GM11168 (cell line): ENCODE results near the gene CRLF1.

ENCODE experiments used
- in situ Hi-C: fragments of 300-500 bp; cut with MboI; formaldehyde crosslinking; loops from one replicate; pipeline ENCODE4 v1.12.0; 2022; ENCODE audit warnings: low sequenced_read_pairs; ENCODE audit not compliant: unreplicated experiment

Gene CRLF1

DNA sequence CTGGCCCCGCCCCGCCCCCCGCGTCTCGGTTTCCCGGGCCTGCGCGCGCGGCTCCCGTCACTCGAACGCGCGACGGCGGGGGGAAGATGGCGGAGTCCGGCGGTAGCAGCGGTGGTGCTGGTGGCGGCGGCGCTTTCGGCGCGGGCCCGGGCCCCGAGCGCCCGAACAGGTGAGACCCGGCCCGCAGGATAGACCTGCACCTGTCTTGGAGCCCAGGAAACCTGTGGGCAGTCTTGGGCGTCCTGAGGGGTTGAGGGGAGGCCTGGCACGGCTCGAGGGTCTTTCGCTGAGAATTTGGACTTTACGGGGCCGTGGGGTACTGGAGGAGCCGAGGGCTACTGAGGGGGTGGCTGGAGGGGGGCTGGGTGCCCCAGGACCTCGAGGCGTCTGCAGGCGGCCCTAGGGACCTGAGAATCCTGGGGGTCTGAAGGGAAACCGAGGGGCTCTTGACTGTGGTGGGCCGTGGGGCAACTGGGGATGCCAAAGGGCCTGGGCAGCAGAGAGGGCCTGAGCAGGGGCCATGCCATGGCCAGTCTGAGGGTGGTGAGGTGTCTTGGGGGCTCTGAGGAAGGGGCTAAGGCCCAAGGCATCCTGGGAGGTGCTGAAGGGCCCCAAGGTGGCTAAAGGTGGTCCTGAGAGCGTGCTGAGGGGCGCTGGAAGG is 30.5 kb upstream of the CRLF1 start, which contains the start of gene KLHL26:
KLHL26 (plus strand) TSS at position 60 of the 661 bp plus-strand sequence; CDS start at position 87, 27 bp downstream.
- in situ Hi-C loops: no loop called here

DNA sequence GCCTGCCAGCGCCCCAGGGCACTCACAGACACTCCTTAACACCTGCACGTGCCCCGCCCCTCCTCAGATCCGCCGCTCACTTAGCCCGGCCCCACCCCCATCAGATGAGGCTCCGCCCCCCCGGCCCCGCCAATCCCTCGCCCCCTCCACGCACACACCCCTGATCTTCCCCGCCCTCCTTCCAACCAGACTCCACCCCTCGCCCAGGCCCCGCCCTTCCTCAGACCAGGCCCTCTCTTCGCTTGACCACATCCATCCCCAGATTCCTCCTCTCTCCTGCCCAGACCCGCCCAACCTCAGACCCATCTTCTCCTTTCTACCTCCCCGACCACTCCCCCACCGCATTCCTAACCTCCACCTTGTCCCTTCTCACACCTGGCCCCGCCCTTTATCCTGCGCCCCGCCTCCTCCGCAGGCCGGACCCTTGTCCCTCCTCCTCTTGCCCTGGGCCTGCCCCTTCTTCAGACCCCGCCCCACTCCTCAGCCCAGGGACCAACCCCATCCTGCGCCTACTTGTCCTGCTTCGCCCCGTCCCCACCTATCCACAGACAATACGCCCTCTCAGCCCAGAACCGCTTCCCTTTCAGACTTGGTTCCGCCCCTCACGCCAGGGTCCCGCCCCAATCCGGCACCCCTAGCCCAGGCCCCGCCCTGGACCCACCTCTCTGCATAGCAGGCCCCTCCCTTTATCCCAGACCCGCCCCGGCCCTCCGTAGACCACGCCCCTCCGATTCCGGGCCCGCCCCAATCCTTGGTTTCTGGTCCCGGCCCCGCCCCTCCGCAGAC is 29.8 kb upstream of the CRLF1 start:
- in situ Hi-C loops: no loop called here

DNA sequence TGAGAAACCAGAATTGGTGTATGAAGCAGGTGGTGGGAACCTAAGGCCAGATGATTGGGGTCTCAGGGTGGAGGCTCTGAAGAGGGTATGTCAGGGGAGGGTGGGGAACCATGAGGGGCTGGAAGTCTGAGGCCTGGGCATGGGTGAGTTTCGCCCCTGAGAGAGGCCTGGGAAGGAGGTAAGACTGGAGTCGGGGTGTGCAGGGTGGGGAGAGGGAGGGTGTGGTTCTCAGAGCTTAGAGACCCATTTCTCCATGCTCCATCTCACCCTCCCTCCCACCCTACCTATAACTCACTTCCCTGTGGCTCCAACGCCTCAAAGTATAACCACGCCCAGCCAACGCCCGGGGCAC is 29.2 kb upstream of the CRLF1 start:
- in situ Hi-C loops: no loop called here

DNA sequence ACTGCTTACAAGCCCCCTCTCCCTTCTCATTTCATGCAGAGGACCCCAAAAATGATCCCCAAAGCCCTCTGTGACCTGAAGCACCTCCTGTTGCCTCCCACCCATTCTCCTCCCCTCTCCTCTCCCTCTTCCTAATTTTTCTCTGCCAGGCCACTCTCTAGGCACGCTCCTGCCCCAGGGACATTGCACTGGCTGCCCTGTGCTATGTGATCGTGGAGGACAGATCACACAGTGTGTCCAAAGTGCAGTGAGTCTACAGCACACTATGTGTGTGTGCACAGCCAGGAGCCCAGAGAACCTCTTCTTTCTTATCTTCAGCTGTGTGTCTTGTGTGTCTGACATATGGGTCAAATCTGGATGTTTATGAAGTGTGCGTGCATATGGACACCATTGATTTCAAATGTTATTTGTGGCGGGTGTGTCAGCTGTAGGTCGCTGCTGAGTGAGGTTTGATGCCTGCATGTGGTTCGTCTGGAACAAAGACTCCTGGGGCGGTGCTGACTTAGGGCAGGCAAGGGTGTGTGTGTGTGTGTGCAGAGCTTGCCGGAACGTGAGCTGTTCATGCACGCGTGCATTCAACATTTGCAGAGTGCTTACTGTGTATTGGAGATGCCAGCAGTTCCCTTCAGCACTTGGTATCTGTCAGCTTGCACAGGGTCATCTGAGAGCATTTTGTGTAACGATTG is 28.2 kb upstream of the CRLF1 start:
- in situ Hi-C loops: no loop called here

DNA sequence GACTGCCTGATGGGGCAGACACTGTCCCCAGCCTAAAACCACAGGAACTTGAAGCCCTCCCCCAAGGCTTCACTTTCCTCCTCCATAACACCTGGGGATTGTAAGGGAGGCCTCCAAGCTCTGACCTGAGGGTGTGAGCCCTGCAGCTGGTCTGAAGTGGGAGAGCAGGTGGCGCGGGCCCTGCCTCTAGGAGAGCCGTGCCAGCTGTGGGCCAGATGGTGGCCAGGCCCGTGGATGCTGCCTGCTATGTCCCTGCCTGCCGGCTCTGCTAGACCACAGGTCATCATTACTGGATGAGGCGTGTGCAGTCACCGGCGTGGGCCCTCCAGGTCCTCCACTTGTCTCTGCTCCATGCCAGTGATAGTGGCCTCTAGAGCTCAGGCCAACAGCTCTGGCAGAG is 26.7 kb upstream of the CRLF1 start:
- in situ Hi-C loops: no loop called here

DNA sequence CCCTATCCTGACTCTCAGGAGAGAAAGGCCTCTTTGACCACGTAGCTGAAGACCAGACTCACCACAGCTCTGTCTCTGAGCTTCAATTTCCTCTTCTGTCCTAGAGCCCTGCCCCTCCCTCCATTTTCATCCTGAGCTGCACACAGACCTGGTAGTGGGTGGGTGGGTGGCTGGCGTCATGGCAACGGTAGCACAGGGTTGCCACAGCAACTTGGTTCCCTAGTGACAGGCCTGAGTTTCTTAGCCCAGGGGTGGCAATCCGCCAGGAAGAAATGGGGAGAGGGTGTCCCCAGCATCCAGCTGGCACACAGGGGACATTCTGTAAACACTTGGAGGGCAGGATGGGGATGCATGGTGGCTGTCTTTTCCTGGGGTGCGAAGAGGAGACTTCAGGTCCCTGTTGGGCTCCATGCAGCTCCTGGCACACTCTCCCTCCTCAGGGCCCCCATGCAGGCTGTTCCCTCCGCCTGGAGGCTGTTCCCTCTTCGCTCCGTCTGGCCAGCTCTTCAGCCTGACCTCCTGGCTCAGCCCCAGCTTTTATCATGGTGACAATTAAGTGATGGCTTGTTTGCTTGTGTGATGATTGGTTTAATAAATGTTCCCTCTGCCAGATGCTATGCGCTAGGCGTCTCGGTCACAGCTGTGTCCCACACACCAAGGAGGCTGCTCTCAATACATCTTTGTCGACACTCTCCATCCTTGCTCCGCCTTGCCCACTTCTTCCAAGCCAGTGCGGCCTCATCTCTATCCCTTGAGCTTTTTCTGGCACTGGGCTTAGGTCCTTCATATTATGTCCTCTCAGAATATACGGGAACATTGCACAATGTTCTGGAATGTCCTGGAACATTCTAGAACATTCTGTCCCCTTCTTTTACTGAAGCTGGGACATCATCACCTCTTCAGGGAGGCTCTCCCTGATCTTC is 22.8 kb upstream of the CRLF1 start:
- in situ Hi-C loops: no loop called here

DNA sequence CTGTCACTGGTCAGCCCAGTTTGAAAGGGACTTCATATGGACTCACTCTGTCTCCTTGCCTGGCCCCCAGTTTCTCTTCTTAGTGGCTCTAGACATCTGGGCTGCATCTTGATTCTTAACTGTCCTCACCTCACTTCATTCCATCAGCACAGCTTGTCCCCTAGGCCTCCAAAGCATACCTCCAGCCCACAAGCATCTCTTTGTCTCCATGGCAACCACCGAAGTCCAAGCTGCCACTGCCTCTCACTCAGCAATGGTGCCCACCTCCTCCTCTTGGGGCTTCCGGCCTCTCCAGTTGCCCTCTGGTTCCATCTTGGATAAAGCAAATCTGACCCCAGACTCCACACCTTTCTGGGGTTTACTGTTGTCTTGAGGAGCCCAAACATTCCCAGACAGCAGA is 20.3 kb upstream of the CRLF1 start:
- in situ Hi-C loops: no loop called here

DNA sequence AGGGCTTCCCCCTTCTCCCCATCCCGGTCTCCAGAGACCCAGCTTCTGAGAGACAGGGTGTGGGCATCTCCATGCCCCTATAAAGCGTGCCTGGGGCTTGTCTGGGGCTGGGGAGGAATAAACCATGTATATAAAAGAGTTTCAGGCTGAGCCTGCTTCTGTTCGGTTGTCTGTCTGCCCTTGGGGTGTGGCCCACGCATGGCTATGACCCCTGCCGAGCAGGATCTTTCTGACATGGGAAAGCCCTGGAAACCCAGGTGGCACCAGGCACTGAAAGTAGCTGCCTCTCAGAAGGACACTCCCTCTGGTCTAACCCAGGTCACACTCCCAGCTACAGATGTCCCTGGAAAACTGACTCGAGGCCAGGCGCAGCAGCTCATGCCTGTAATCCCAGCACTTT is 14.3 kb upstream of the CRLF1 start:
- in situ Hi-C loops: no loop called here

DNA sequence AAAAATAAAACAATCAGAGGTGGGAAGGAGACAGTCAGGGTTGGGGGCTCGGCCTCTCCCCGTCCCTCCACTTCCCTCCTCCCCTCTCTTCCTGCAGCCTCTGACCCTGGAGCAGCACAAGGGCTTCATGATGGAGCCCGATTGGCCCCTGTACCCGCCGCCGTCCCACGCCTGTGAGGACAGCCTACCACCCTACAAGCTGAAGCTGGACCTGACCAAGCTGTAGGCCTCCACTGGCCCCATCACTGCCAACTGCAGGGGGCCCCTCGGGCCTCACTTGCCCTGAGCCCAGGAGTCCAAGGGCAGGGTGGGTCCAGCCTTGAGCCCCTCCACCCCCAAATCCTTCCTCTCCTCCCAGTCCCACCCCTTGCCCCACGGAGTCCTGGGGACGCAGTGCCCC is 13.7 kb upstream of the CRLF1 start:
- in situ Hi-C loops: no loop called here

DNA sequence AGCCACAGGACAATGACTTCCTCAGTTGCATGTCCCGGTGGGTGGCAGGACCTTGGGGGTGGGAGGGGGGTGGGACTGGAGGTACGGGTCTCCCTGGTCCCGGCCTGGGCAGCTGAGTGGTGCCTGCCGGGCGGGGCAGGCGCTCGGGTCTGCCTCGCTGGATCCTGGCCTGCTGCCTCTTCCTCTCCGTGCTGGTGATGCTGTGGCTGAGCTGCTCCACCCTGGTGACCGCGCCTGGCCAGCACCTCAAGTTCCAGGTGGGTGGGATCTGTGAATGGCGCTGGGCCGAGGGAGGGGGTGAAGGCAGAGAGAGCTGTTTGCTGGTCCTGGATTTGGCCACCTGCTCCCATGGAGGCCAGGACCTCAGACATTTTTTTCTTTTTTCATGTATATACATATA is 11.6 kb upstream of the CRLF1 start:
- in situ Hi-C loops: no loop called here

DNA sequence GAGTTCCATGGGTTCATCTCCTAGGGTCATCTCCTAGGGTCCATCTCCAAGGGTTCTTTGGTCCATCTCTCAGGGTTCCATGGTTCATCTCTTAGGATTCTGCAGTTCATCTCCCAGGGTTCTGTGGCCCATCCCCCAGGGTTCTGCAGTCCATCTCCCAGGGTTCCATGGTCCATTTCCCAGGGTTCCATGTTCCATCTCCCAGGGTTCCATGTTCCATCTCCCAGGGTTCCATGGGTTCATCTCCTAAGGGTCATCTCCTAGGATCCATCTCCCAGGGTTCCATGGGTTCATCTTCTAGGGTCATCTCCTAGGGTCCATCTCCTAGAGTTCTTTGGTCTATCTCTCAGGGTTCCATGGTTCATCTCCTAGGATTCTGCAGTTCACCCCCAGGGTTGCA is 11.0 kb upstream of the CRLF1 start:
- in situ Hi-C loops: no loop called here

DNA sequence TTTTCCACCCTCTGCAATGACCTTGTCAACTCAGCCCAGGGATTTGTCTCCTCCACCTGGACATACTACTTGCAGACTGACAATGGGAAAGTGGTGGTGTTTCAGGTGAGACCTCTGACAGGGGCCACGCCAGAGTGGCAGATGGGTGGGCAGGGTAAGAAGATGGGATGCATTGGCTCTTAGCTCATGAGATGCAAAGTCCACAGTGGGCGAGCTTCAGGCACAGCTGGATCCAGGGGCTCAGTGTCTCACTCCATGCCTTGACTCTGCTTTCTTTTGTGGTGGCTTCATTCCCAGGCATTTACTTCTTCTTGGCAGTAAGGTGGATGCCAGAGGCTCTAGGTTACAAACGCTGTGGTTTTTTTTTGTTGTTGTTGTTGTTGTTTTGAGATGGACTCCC is 9.4 kb upstream of the CRLF1 start:
- in situ Hi-C loops: no loop called here

DNA sequence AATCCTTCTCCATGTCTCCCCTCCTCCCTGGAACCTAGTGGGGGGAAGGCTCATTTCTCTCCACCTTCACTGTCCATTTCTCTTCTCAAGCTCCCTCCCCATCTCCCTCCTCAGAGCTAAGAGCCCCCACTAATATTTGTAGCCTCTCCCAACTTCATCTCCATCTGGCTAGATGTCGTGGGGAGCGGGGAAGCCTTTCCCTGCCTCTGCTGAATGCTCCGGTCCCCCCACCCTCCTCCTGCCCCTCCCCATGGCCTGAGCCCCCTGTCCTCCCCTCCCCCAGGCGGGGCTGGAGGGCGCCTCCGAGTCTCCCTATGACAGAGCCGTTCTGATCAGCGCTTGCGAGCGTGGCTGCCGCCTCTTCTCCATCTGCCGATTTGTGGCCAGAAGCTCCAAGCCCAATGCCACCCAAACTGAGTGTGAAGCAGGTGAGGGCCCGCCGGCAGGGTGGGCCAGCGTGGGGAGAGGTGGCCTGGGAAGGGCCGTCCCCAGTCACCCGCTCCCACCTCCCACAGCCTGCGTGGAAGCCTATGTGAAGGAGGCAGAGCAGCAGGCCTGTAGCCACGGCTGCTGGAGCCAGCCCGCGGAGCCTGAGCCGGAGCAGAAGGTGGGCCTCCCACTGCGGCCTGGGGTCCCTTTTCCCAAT is 7.1 kb upstream of the CRLF1 start:
- in situ Hi-C loops: no loop called here

DNA sequence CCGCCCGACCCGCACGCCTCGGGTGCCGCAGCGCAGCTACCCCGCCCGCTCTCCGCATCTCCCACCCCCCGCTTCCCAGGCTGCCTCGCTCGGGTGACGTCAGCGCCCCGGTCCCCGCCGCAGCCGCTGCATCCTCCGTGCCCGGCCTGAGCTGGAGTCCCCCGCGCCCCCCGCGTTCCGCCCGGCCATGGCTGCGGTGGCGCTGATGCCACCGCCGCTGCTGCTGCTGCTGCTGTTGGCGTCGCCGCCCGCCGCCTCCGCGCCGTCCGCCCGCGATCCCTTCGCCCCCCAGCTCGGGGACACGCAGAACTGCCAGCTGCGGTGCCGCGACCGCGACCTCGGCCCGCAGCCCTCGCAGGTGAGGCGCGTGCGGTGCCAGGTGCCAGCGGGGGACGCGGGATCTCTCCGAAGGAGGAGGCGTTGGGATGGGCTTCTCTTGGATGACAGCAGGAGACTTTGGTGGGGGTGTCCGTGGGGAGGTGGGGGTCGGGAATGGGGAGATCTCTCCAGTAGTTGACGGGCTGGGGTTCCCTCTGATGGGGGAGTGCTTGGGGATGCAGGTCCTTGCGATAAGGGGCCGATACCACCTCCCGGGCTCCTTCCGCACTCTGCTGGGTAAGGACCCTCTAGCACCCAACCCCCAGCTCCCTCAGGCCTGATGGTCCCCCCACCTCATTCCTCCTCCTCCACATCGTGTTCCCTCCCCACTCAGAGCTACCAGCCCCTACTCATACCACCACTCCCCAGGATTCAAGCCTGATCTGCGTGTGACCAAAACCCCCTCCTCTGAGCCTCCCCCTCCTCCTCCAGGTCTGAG is 6.4 kb upstream of the CRLF1 start, which contains the start of gene TMEM59L:
TMEM59L (plus strand) TSS at position 99 of the 817 bp plus-strand sequence; CDS start at position 188, 89 bp downstream.
- in situ Hi-C loops: no loop called here

DNA sequence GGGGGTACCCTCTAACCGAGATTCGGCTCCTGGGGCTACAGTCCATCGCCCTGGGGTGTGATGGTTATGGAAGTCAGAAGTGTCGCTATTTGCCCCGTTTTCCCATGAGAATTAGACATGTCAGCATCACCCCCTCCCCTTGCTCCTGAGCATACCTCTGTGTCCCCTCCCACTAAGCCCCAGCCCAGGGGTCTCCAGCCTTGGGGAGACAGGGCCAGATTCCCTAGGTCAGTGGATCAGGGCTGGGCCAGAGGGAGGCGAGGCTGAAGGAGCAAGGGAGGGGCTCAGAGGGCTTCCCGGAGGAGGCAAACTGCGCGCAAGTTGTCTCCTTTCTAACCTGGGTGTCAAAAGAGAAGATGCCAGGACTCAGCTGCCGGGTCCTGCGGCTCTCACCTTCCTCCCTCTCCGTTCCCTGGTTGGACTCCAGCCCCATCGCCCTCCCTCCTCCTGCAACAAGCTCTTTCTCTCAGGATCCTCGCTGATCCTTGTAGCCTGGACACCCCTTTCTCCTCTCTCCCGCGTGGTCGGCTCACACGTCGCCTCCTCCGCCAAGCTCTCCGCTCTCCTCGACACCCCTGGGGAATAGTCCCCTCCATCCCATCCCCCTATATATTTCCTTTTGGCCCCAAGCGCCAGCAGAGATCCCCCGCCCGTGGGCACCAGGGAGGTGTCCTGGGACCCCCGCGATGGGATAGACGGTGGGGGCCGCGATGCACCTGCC is 5.6 kb upstream of the CRLF1 start:
- in situ Hi-C loops: no loop called here

DNA sequence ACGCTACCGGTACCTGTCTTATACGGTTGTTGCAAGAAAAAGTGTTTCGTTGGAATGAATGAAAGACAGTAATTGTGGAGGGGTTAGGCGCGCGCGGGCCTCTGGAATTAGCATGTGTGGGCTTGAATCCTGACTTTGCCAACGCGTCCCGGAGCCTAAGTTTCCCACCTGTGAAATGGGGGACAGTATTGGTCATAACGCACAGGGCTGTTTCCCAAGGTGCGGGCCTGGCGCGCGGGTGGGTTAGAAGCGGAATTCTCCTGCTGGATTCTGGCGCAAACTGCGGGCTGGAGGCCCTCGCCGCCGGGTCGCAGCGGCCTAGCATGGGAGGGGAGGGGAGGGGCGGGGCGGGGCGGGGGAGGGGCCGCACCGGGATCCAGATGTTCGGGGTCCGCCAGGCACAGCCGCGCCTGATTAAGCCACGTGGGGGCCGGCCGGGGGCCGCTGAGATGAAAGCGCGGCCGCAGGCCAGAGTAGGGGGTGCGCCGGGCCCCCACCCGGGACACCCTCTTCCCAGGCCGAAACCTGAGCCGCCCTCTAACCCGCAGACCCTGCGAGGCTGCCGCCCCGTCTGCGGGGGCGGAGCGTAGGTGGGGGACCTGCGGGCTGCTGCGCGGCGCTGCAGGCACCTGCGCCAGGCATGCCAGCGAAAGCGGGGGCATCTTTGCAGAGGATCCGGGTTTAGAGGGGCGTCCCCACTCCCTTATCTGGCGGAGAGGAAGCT is 4.9 kb upstream of the CRLF1 start:
- in situ Hi-C loops: no loop called here

DNA sequence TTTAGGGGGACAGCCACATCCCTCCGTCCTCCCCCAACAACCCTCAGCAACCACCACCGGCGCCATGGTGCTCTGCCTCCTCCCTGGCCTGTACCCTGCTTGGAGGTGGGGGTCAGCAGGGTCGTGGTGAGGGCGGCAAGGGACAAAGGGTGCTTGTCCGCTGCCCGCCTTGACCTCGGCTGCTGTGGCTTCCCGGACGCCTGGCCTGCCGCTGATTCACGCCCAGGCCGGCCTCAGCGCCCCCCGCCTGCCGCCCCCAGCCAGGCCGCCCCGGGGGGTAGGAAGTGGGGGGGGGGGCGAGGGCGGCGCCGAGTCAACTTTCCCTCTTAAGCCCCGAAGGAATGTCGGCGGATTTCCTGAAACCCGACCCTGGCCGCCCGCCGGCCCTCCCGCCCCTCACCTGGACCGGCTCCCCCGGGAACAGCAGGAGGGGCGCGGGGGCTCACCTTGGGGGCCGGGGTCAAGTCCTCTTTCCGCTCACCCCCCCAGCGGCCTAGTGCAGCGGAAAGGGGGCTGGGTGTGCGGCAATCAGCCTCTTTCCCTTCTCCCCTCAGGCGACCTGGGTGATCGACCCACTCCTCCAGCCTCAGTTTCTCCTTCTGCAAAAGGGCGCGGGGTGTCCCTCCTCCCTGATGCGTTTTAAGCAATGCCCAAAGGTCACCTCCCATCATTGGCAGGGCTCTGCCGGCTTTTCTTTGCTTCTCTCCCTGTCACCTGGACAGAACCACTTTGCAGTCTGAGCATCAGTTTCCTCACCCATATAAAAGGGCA is 4.1 kb upstream of the CRLF1 start:
- in situ Hi-C loops: no loop called here
